Ascending aorta (tissue), 2 donors: ENCODE measurements around the gene SRSF6. TPM values are rescaled to one million over a fixed set of nuclear protein-coding genes. Genes with fewer than 3 reads are reported as not detected.

Experiments
- DNase-seq, 2 donors: peaks; one replicate each; pipeline ENCODE4 v3.0.0-alpha.2; 2019; ENCODE audit warnings: low spot score in 2 of 2
- H3K27ac ChIP-seq, 2 donors: fragments of 200-600 bp; sonication (generic); one replicate each; pipeline ENCODE4 v1.5.1; 2016 to 2017; ENCODE audit warnings: mild to moderate bottlenecking in 1 of 2
- H3K27me3 ChIP-seq: fragments of 200-600 bp; sonication (generic); one replicate; pipeline ENCODE4 v1.5.1; 2017
- H3K36me3 ChIP-seq, 2 donors: fragments of 200-600 bp; sonication (generic); one replicate each; pipeline ENCODE4 v1.5.1; 2016
- H3K4me1 ChIP-seq, 2 donors: fragments of 200-600 bp; sonication (generic); one replicate each; pipeline ENCODE4 v1.5.1; 2016 to 2017; ENCODE audit warnings: mild to moderate bottlenecking in 1 of 2
- H3K4me3 ChIP-seq, 2 donors: fragments of 200-600 bp; sonication (generic); one replicate each; pipeline ENCODE4 v1.5.1; 2016 to 2017; ENCODE audit warnings: mild to moderate bottlenecking in 1 of 2
- H3K9me3 ChIP-seq, 2 donors: fragments of 200-600 bp; sonication (generic); one replicate each; pipeline ENCODE4 v1.5.1; 2016
- CTCF ChIP-seq, 3 experiments: fragments of 200-600 bp in 2 of 3; fragments of 450-650 bp in 1 of 3; sonication (generic) in 2 of 3; IDR thresholded peaks; one replicate each; pipeline ENCODE4 v1.5.1; 2016 to 2019; ENCODE audit warnings: antibody characterized with exemption in 3 of 3, mild to moderate bottlenecking in 1 of 3, moderate library complexity in 1 of 3
- intact Hi-C: fragments of 100-400 bp; cut with DNase I; formaldehyde crosslinking; loops from one replicate; pipeline ENCODE4 v1.15.1; 2023
- total RNA-seq: library from RNA; depleted of rRNA; stranded (reverse); fragments of >200 nt; gene quantifications from one replicate; pipeline ENCODE4 v1.1.0, GENCODE V29; 2016

SRSF6 gene
- total RNA-seq, 1 donor from 2014 or later: 23.9 TPM

DNA sequence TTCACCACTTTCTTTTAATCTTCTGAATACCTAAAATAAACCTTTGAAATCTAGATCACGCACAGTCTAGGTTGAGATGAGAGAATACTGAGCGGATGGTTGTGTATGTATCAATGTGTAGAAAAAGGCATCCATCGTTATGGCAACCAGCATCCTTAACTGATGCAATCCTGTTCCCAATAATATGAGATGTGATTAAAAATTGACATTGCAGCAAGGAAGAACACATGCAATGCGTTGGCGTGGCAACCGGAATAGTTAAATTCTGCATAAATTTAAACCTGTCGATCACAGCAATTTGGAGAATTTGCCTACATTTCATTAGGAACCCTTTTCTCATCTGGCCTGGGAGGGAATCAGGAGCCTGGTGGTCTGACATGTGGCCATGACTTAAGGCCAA, 48.5 kb downstream of the SRSF6 start:
- intact Hi-C loops: no loop called here
- H3K4me3 ChIP-seq: no peak overlapping the region
- no peak for DNase-seq
- no peak for TF ChIP-seq CTCF (IDR thresholded peaks at IDR 0.05)
- H3K27me3 ChIP-seq: peaks cover 7% of the 10 kb centered on the region
- H3K36me3 ChIP-seq: no peaks in the 10 kb centered on the region
- H3K27ac ChIP-seq: no peak overlapping the region
- no peaks in the 10 kb centered on the region for H3K9me3 ChIP-seq
- H3K4me1 ChIP-seq: peaks cover 0 to 3% of the 10 kb centered on the region in 2 donors

GRCh38 chr20:43507150-43508080, 49.7 kb downstream of the SRSF6 start, which contains the start of gene L3MBTL1:
Gene L3MBTL1, plus strand, starts transcription at chr20:43507697. Its CDS starts 5,807 bp downstream, at chr20:43513504.
- H3K4me1 ChIP-seq: peaks cover 0 to 3% of the 10 kb centered on the region in 2 donors
- DNase-seq: no peak
- H3K4me3 ChIP-seq: peak within 1 kb of the TSS; percentile 64 to 94
- no peak within 1 kb of the TSS for H3K27ac ChIP-seq
- H3K27me3 ChIP-seq: peaks cover 7% of the 10 kb centered on the region
- no peaks in the 10 kb centered on the region for H3K36me3 ChIP-seq
- no peaks in the 10 kb centered on the region for H3K9me3 ChIP-seq
- intact Hi-C loops: no loop called here
- no peak for TF ChIP-seq CTCF (IDR thresholded peaks at IDR 0.05)

- Histone ChIP-seq H3K4me3 (peak overlapping the region; percentile 64 to 94), H3K4me1 (peaks cover 0 to 3% of the 10 kb centered on the region in 2 donors), H3K27ac (no peak overlapping the region), H3K9me3 (no peaks in the 10 kb centered on the region), H3K36me3 (no peaks in the 10 kb centered on the region), H3K27me3 (peaks cover 7% of the 10 kb centered on the region)
- no peak for TF ChIP-seq CTCF (IDR thresholded peaks at IDR 0.05)
- intact Hi-C loops: no loop called here
- peak in 1 of 2 donors; percentile 63 for DNase-seq
These were observed 50.4 kb downstream of the SRSF6 start for GRCh38 chr20:43508106-43508505.

DNA sequence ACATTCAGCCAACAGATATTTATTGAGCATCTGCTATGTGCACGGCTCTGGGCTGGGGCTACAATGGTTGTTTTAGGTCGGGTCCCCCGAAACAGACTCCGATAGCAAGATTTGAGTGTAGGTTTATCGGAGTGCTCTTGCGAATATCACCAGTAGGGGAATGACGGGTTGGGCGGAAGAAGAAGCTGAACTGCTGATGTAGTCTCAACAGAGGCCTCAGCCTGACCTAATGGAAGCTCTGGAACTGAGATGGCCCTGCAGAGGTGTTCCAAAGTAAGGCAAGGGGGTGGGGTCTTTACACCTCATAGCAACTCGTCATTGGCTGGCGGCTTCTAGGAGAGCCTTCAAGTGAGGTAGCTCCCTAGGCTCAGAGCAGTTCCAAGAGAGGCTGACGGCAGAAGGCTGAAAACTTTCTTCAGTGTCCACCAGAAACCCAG, 50.9 kb downstream of the SRSF6 start:
- no peaks in the 10 kb centered on the region for H3K9me3 ChIP-seq
- no peak for DNase-seq
- no peak for TF ChIP-seq CTCF (IDR thresholded peaks at IDR 0.05)
- H3K27ac ChIP-seq: no peak overlapping the region
- intact Hi-C loops: no loop called here
- H3K27me3 ChIP-seq: peaks cover 7% of the 10 kb centered on the region
- peak overlapping the region in 1 of 2 donors; percentile 64 for H3K4me3 ChIP-seq
- H3K4me1 ChIP-seq: peaks cover 0 to 3% of the 10 kb centered on the region in 2 donors
- no peaks in the 10 kb centered on the region for H3K36me3 ChIP-seq

GRCh38 chr20:43511879-43512278, 54.2 kb downstream of the SRSF6 start:
- H3K27me3 ChIP-seq: peaks cover 7% of the 10 kb centered on the region
- no peaks in the 10 kb centered on the region for H3K9me3 ChIP-seq
- intact Hi-C loops: no loop called here
- no peak for DNase-seq
- H3K4me1 ChIP-seq: peaks cover 0 to 3% of the 10 kb centered on the region in 2 donors
- no peak overlapping the region for H3K4me3 ChIP-seq
- H3K36me3 ChIP-seq: no peaks in the 10 kb centered on the region
- H3K27ac ChIP-seq: no peak overlapping the region
- no peak for TF ChIP-seq CTCF (IDR thresholded peaks at IDR 0.05)
